GM21515 (cell line): ENCODE data around the gene PDGFC.

Experiments
- ATAC-seq: cut with Tn5 transposase; IDR thresholded peaks from one replicate; pipeline ENCODE4 v1.9.1; 2021; ENCODE audit not compliant: unreplicated experiment

PDGFC gene

DNA sequence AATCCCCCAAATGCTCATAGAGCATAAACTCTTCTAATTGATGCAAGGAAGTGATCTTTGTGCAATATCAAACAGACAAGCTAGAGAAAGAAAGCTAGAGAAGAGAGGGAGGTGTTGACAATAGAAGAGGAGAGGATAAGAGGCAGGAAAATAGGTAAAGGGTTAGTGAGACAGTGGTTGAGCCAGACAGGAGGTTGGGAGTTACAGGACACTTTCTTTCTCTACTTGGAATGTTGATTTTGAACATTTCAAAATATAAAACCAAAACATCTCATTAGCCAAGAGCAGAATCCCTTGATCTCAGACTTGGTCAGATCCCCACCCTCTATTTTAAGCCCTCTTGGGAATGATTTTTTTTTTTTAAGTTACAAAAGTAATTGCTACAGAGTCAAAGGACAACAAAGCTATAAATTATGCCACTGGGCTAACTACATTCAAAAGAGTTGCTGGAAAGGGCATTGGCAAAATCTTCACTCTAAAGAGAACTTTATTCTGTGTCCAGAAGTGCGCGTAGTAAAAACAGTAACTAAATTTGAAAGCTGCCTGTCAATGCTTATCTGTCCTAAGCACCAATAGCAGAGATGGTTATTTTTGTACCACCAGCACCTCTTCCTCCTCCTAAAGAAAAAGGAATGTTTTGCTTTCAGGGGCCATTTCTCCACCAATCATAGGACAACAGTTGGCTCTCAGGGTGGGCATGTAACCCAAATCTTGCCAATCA is 133.8 kb downstream of the PDGFC start:
- ATAC-seq = no peak

DNA sequence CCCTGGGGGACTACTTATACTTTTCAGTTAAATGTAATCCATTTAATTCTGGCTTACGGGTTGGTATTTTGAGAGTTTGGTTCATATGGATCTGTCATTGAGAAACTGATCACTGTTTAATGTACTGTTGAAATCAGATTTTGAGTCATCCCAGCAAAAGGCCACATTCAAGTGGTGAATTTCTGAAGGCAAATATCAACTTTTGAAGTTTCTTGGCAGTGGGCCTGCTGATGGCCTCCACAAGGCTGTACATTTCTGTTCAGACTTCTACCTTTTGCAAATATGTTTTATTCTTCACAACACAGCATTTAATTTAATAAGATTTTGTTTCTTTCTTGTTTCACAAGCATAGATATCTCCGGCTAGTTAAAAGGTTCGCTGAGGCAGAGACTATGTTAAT is 138.7 kb downstream of the PDGFC start:
- no peak for ATAC-seq

- no peak for ATAC-seq
These were observed 141.2 kb downstream of the PDGFC start for GRCh38 chr4:156830351-156830750.

DNA sequence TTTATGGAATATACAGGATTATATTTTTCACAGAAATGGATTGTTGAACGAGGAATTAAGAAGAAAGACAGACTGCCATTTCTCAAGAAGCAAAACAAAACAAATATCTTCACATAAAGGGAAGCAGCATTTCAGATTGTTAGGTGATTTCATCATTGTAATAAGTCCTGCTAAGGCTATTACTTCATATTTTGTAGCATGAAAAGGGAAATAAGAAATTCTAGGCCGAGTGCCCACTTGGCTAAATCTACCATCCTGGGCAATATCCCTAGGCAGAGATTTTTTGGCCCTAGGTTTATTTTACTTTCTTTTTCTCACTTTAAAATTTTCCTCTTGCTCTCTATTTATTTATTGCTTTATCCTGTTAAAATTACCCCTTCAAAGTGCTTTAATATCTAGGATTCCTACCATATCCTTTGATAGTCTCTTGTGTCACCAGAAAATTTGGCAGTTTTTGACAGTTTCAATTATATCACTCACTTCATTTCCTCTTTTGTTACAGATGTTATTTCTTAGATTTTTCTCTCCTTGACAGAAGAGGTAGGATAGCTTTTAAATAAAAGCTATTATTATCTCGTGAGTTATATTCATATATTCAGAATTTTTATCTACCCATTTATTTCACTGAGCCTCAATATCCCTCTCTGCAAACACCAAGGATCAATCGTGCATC is 142.3 kb downstream of the PDGFC start:
- ATAC-seq = no peak

GRCh38 chr4:156827519-156827918 is 144.1 kb downstream of the PDGFC start:
- no peak for ATAC-seq

- no peak for ATAC-seq
These were observed 146.5 kb downstream of the PDGFC start for GRCh38 chr4:156825074-156825473.

- no peak for ATAC-seq
These were observed 147.0 kb downstream of the PDGFC start for GRCh38 chr4:156824451-156825060.

GRCh38 chr4:156820931-156821330 is 150.7 kb downstream of the PDGFC start:
- ATAC-seq = no peak

- ATAC-seq = no peak
These were observed 155.2 kb downstream of the PDGFC start for GRCh38 chr4:156816360-156816755.

DNA sequence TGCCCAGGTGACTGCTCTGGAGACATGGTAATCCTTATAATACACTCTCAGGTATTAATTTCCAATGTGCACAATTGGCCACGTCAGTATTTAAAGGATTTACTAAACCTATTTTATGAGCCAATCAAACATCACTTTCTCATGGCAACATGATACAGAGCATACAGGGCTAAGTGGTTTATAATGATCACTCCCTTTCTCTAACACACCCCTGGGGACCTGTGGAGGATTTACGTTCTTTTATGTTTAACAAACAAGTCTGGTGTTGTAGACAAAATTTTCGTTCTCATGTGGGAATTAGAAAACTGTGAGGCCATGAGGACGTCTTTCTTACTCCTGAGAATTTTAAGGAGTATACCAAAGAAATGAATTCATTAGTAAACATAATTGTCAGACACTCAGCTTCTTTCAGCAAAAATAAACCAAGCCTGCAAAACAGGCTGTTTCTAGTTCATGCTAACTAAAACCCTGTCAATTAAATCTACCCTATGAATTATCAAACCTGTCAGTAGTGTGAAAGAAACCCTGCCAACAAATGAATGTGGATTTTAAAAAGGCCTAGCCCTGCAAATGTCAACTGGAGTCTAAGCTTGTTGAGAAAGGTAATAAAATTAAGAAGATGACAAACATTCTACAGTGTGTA is 155.8 kb downstream of the PDGFC start:
- no peak for ATAC-seq

DNA sequence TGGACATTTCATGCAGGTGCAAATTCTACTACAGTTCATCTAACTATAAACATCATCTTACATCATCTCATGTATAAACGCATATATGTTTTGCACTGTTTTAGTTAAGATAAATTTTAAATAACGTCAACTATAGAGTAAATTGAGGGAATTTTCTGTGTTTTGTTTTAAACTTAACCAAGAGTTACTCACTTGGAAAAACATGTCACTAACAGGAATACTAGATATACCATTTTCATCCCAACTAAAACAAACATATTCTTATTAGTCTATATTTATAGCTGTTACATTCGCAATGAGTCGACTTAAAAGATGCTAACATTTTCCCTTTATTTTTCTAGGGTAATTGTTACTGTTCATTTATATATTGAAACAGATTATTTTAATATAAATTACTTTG is 159.6 kb downstream of the PDGFC start:
- ATAC-seq = no peak

- no peak for ATAC-seq
These were observed 160.3 kb downstream of the PDGFC start for GRCh38 chr4:156811286-156811685.

- ATAC-seq = no peak
These were observed 165.9 kb downstream of the PDGFC start for GRCh38 chr4:156805696-156806095.

- ATAC-seq = no peak
These were observed 168.5 kb downstream of the PDGFC start for GRCh38 chr4:156803056-156803455.

GRCh38 chr4:156800463-156800862 is 171.1 kb downstream of the PDGFC start:
- ATAC-seq = no peak

- ATAC-seq = no peak
These were observed 172.4 kb downstream of the PDGFC start for GRCh38 chr4:156799121-156799589.

DNA sequence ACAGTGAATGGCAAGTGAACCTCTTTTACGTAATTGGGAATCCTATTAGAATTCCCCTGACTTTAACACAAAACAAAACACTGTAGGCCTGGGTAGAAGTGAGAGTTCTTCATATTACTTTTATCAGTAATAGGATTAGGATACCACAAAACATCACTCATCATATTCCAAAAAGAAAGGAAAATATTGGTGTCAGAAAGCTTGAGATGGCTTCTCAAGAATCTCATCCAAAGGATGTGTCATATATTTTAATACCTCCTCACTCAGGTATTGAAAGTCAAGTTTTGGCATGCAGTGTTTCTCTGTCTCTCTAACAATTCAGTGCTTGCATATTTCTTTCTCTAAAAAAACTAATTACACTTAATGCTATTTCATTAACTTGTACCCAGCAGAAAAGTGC is 173.2 kb downstream of the PDGFC start:
- no peak for ATAC-seq

- no peak for ATAC-seq
These were observed 174.4 kb downstream of the PDGFC start for GRCh38 chr4:156797206-156797605.

DNA sequence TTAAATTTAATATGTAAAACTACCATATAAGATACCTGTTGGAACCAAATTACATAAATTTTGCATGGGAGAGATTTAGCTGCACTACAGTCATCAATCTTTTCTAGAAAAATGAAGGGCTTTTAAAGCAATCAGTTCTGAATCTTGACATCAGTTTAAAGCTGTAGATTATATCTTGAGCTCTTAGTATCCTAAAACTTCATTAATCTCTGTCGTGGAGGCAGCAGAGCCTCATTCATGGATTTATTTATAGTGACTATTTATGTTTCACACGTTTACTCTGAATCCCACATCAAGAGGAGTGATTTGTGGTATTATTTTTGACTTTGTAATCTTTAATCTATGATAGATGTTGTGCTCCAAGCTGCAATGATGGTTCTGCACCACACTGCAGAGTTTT is 175.9 kb downstream of the PDGFC start:
- no peak for ATAC-seq

DNA sequence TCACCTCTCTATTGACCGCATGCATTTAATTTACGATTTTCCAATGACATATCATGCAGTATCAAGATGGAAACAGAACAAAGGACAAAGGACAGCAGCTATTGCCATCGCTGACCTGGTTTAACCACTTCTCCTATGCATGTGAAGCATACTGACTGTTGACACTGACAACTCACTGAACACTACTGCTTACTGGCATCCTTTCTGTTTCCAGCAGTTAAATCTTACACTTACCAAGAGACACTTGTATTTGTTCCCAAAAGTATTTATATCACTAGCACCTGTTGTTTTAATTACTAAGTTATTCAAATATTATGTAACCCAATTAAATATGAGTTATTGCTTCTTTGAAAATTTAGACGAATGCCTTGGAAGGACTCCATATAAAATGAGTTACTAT is 176.7 kb downstream of the PDGFC start:
- no peak for ATAC-seq

DNA sequence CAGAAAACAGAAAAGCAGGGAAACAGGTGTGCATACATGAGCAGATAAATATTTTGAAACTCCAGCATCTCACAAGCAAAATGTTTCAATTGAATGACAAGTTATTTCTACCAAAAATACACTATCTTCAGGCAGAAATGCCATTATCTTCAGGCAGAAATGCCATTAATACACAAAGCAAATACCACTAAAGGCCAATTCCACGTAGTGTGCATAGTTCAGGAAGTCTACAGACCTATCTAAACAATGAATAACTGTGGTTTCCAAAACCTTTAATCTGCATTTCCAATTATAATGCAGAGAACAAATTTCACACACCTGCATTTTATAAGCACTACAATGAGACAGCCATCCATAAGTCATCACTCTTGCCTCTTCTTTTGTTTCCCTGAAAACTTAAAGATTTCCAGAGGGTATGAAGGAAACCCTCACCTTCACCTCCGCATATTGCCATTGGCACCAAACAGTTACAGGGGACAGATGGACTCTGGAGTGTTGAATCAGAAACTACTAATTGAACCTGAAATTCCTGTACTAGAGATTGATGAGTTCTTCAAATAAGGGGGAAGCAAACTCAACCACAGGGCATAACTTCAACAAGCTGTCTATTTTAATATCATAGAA is 179.0 kb downstream of the PDGFC start:
- no peak for ATAC-seq
